Mucosa of stomach (tissue), 1 donor: ENCODE measurements around the gene LHFPL4.
"Not testable (repeated sequence)": the region's sequence is repeated elsewhere in the genome, so short reads cannot be mapped to it uniquely, and the experiment has no call there.

Experiments used
- H3K27me3 ChIP-seq: one replicate; pipeline ENCODE4 v1.7.0; 2013; ENCODE audit warnings: mild to moderate bottlenecking, low read length; ENCODE audit not compliant: control insufficient read depth, insufficient read depth
- H3K36me3 ChIP-seq: one replicate; pipeline ENCODE4 v1.7.0; 2013; ENCODE audit warnings: low read length; ENCODE audit not compliant: control insufficient read depth, insufficient read depth
- H3K4me1 ChIP-seq: one replicate; pipeline ENCODE4 v1.7.0; 2013; ENCODE audit warnings: mild to moderate bottlenecking, low read length; ENCODE audit not compliant: control insufficient read depth, insufficient read depth
- H3K4me3 ChIP-seq: one replicate; pipeline ENCODE4 v1.7.0; 2013; ENCODE audit warnings: low read length
- H3K9ac ChIP-seq: one replicate; pipeline ENCODE4 v1.7.0; 2013; ENCODE audit warnings: mild to moderate bottlenecking, low read length, moderate library complexity
- H3K9me3 ChIP-seq: one replicate; pipeline ENCODE4 v1.7.0; 2013; ENCODE audit warnings: mild to moderate bottlenecking, low read length, moderate library complexity; ENCODE audit not compliant: control insufficient read depth
- donor health status: Pancreatic carcinoma.

The LHFPL4 gene

GRCh38 chr3:9497821-9498565 is 55.6 kb downstream of the LHFPL4 start:
- Histone ChIP-seq H3K27me3 (peaks cover 22% of the 10 kb centered on the region), H3K4me3 (no peak overlapping the region), H3K36me3 (no peaks in the 10 kb centered on the region), H3K9me3 (no peaks in the 10 kb centered on the region), H3K9ac (no peak overlapping the region), H3K4me1 (peaks cover 11% of the 10 kb centered on the region)

- Histone ChIP-seq H3K4me3 (no peak overlapping the region), H3K9me3 (no peaks in the 10 kb centered on the region)
These were observed 56.7 kb downstream of the LHFPL4 start for GRCh38 chr3:9496893-9497292.

GRCh38 chr3:9494036-9494435 is 59.6 kb downstream of the LHFPL4 start:
- not testable (repeated sequence) for H3K4me1 ChIP-seq, H3K36me3 ChIP-seq, H3K4me3 ChIP-seq, H3K9me3 ChIP-seq, H3K9ac ChIP-seq, H3K27me3 ChIP-seq

More at GRCh38 chr3:9496893-9497292, 56.7 kb downstream of the LHFPL4 start:
- H3K27me3 ChIP-seq = peaks cover 22% of the 10 kb centered on the region
- no peaks in the 10 kb centered on the region for H3K36me3 ChIP-seq
- peaks cover 11% of the 10 kb centered on the region for H3K4me1 ChIP-seq
- no peak overlapping the region for H3K9ac ChIP-seq

- H3K36me3 ChIP-seq = no peaks in the 10 kb centered on the region
- no peak overlapping the region for H3K4me3 ChIP-seq
- H3K4me1 ChIP-seq = no peaks in the 10 kb centered on the region
- H3K9me3 ChIP-seq = no peaks in the 10 kb centered on the region
- H3K9ac ChIP-seq = no peak overlapping the region
- H3K27me3 ChIP-seq = no peaks in the 10 kb centered on the region
These were observed 62.1 kb downstream of the LHFPL4 start for GRCh38 chr3:9491506-9491905.

GRCh38 chr3:9485248-9485647 is 68.4 kb downstream of the LHFPL4 start:
- H3K27me3 ChIP-seq = no peaks in the 10 kb centered on the region
- no peaks in the 10 kb centered on the region for H3K9me3 ChIP-seq
- no peaks in the 10 kb centered on the region for H3K36me3 ChIP-seq
- H3K9ac ChIP-seq = no peak overlapping the region
- no peak overlapping the region for H3K4me3 ChIP-seq
- no peaks in the 10 kb centered on the region for H3K4me1 ChIP-seq

GRCh38 chr3:9480265-9480664 is 73.4 kb downstream of the LHFPL4 start:
- no peak overlapping the region for H3K9ac ChIP-seq
- no peaks in the 10 kb centered on the region for H3K4me1 ChIP-seq
- H3K27me3 ChIP-seq = no peaks in the 10 kb centered on the region
- H3K9me3 ChIP-seq = no peaks in the 10 kb centered on the region
- H3K36me3 ChIP-seq = peaks cover 8% of the 10 kb centered on the region
- H3K4me3 ChIP-seq = no peak overlapping the region

- Histone ChIP-seq H3K4me1 (no peaks in the 10 kb centered on the region), H3K27me3 (no peaks in the 10 kb centered on the region), H3K9me3 (no peaks in the 10 kb centered on the region), H3K36me3 (peaks cover 14% of the 10 kb centered on the region), H3K9ac (no peak overlapping the region), H3K4me3 (no peak overlapping the region)
These were observed 76.7 kb downstream of the LHFPL4 start for GRCh38 chr3:9476935-9477334.

- H3K9ac ChIP-seq = no peak overlapping the region
- H3K27me3 ChIP-seq = no peaks in the 10 kb centered on the region
- H3K9me3 ChIP-seq = no peaks in the 10 kb centered on the region
- no peak overlapping the region for H3K4me3 ChIP-seq
- H3K36me3 ChIP-seq = peaks cover 26% of the 10 kb centered on the region
- no peaks in the 10 kb centered on the region for H3K4me1 ChIP-seq
These were observed 79.1 kb downstream of the LHFPL4 start for GRCh38 chr3:9474482-9474881.

- Histone ChIP-seq H3K36me3 (peaks cover 26% of the 10 kb centered on the region), H3K4me1 (no peaks in the 10 kb centered on the region), H3K9me3 (no peaks in the 10 kb centered on the region), H3K27me3 (no peaks in the 10 kb centered on the region), H3K4me3 (no peak overlapping the region), H3K9ac (no peak overlapping the region)
These were observed 80.0 kb downstream of the LHFPL4 start for GRCh38 chr3:9473496-9474065.

- Histone ChIP-seq H3K4me3 (no peak overlapping the region), H3K27me3 (no peaks in the 10 kb centered on the region), H3K9ac (no peak overlapping the region), H3K9me3 (no peaks in the 10 kb centered on the region), H3K36me3 (peaks cover 18% of the 10 kb centered on the region), H3K4me1 (no peaks in the 10 kb centered on the region)
These were observed 83.6 kb downstream of the LHFPL4 start for GRCh38 chr3:9469986-9470385.

GRCh38 chr3:9468460-9468859 is 85.2 kb downstream of the LHFPL4 start:
- H3K27me3 ChIP-seq = no peaks in the 10 kb centered on the region
- H3K9me3 ChIP-seq = no peaks in the 10 kb centered on the region
- H3K9ac ChIP-seq = no peak overlapping the region
- H3K4me1 ChIP-seq = no peaks in the 10 kb centered on the region
- no peak overlapping the region for H3K4me3 ChIP-seq
- peaks cover 16% of the 10 kb centered on the region for H3K36me3 ChIP-seq

GRCh38 chr3:9467451-9467850 is 86.2 kb downstream of the LHFPL4 start:
- H3K9me3 ChIP-seq = no peaks in the 10 kb centered on the region
- no peaks in the 10 kb centered on the region for H3K4me1 ChIP-seq
- no peaks in the 10 kb centered on the region for H3K27me3 ChIP-seq
- peaks cover 16% of the 10 kb centered on the region for H3K36me3 ChIP-seq
- H3K9ac ChIP-seq = no peak overlapping the region
- H3K4me3 ChIP-seq = no peak overlapping the region
